Ishikawa (cell line): ENCODE results near the gene NEIL1.

Experiments
- CEBPB ChIP-seq: IDR thresholded peaks from 2 replicates; pipeline ENCODE4 v1.6.1; 2012
- CREB1 ChIP-seq: IDR thresholded peaks from 2 replicates; pipeline ENCODE4 v1.6.1; 2012; ENCODE audit warnings: low read depth
- EGR1 ChIP-seq: IDR thresholded peaks from 2 replicates; pipeline ENCODE4 v1.6.1; 2012
- EP300 ChIP-seq: IDR thresholded peaks from 2 replicates; pipeline ENCODE4 v1.6.1; 2012; ENCODE audit warnings: borderline replicate concordance
- FOXM1 ChIP-seq: IDR thresholded peaks from 2 replicates; pipeline ENCODE4 v1.6.1; 2012; ENCODE audit warnings: low read depth, borderline replicate concordance
- MAX ChIP-seq: IDR thresholded peaks from 2 replicates; pipeline ENCODE4 v1.6.1; 2012
- NFIC ChIP-seq: IDR thresholded peaks from 2 replicates; pipeline ENCODE4 v1.6.1; 2012
- RAD21 ChIP-seq: IDR thresholded peaks from 2 replicates; pipeline ENCODE4 v1.6.1; 2012; ENCODE audit warnings: low read depth
- REST ChIP-seq: IDR thresholded peaks from 2 replicates; pipeline ENCODE4 v1.6.1; 2012; ENCODE audit warnings: low read depth, mild to moderate bottlenecking
- TAF1 ChIP-seq: IDR thresholded peaks from 2 replicates; pipeline ENCODE4 v1.6.1; 2012; ENCODE audit warnings: low read depth, mild to moderate bottlenecking
- TCF12 ChIP-seq: IDR thresholded peaks from 2 replicates; pipeline ENCODE4 v1.6.1; 2012; ENCODE audit warnings: low read depth
- TEAD4 ChIP-seq: IDR thresholded peaks from 2 replicates; pipeline ENCODE4 v1.6.1; 2012
- USF1 ChIP-seq: IDR thresholded peaks from 2 replicates; pipeline ENCODE4 v1.6.1; 2012
- YY1 ChIP-seq: IDR thresholded peaks from 2 replicates; pipeline ENCODE4 v1.6.1; 2012; ENCODE audit warnings: low read depth
- ZBTB7A ChIP-seq: IDR thresholded peaks from 2 replicates; pipeline ENCODE4 v1.6.1; 2012; ENCODE audit warnings: low read depth

The NEIL1 gene

GRCh38 chr15:75366163-75366562, 19.3 kb downstream of the NEIL1 start:
- TF ChIP-seq TCF12 (no peak), YY1 (no peak), EP300 (no peak), ZBTB7A (no peak)

- TF ChIP-seq CEBPB (no peak), RAD21 (no peak), YY1 (no peak), TCF12 (no peak), REST (no peak), USF1 (no peak), EGR1 (no peak), TAF1 (no peak), TEAD4 (no peak)
Observed at GRCh38 chr15:75367006-75367405, 20.2 kb downstream of the NEIL1 start.

GRCh38 chr15:75367406-75367912, 20.6 kb downstream of the NEIL1 start:
- TF ChIP-seq USF1 (0 out of 2 replicates have a peak, but pooled peaks have one; percentile 31), YY1 (no peak; the same call in 1 of the 2 replicates), MAX (peak; percentile 81; the same call in 1 of the 2 replicates)

- no peak; the same call in 1 of the 2 replicates for TF ChIP-seq CEBPB
- no peak for TF ChIP-seq CREB1
- TF ChIP-seq EGR1, result no peak; the same call in 1 of the 2 replicates
- no peak for TF ChIP-seq NFIC
- TF ChIP-seq REST, result 0 out of 2 replicates have a peak, but pooled peaks have one; percentile 27
- TF ChIP-seq EP300, result peak; percentile 39; the same call in 1 of the 2 replicates
- peak; percentile 68 for TF ChIP-seq TCF12
- 0 out of 2 replicates have a peak, but pooled peaks have one; percentile 19 for TF ChIP-seq TEAD4
- peak; percentile 72 for TF ChIP-seq RAD21
- peak; percentile 58 for TF ChIP-seq USF1
- no peak for TF ChIP-seq FOXM1
- peak; percentile 92 for TF ChIP-seq TAF1
- peak; percentile 90 for TF ChIP-seq YY1
- peak; percentile 39; the same call in 1 of the 2 replicates for TF ChIP-seq ZBTB7A
- TF ChIP-seq MAX, result peak; percentile 57; the same call in 1 of the 2 replicates
Observed at GRCh38 chr15:75367913-75368688, 21.3 kb downstream of the NEIL1 start, which contains the start of gene MAN2C1. MAN2C1 (minus strand) TSS chr15:75368607; CDS start chr15:75368583, 24 bp downstream.

GRCh38 chr15:75368689-75369239, 21.9 kb downstream of the NEIL1 start:
- TF ChIP-seq FOXM1 (peak; percentile 56; the same call in 1 of the 2 replicates), NFIC (no peak), USF1 (no peak), YY1 (no peak)
